Adrenal gland (tissue), 5 donors: ENCODE results near the gene ARVCF.

ENCODE experiments used
- POLR2A ChIP-seq, 2 donors: fragments of 450-650 bp; IDR thresholded peaks; one replicate each; pipeline ENCODE4 v1.6.1; 2017; ENCODE audit warnings: antibody characterized with exemption in 2 of 2, mild to moderate bottlenecking in 2 of 2, moderate library complexity in 1 of 2
- TF ChIP-seq, protein P1 (sequence below), 6 experiments: fragments of 450-650 bp in 4 of 6; fragments of 200-600 bp in 2 of 6; sonication (generic) in 1 of 6; IDR thresholded peaks; 1 replicate in 5 of 6; 2 replicates in 1 of 6; pipeline versions ENCODE4 v1.5.1 to v1.8.0; 2016 to 2021; ENCODE audit warnings: antibody characterized with exemption in 6 of 6, mild to moderate bottlenecking in 2 of 6, moderate library complexity in 1 of 6
- donor health status: DM: no; HTN: no; CAD: no.

DNA sequence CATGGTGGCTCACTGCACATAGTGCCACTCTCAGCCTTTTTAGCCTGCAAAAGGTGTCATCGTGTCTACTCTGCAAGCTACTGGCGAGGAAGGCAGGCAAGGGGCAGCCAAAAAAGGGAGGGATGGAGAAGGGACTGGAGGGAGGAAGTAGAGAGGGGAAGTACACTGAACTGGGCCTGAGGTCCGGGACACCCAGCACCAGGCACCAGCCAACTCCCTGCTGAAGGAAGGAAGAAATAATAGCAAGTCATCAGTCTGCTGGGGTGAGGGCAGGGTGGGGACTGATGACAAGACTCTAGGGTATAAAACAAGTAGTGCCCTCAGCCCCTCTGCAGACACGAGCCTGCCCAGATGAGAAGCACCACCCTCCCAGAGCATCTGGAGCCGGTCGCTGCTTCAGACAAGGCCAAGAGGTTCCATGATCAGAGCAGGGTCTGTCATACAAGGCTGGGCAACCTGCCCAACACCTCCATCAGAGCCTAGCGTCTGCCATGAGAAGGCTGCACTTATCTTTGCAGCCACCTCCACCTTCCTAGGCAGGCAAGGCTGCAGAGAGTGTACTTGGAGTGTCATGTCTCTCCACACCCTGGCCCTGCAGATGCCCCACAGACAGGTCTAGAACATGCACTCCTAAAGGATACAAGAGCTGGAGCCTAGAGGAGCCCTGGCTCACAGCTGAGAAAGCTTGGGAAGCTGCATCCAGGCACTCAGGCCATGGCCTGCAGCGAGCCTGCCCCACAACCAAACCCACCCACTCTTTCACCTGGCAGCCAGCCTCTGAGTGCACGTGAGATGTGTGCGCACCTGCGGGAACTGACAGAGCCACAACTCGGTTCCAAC, 84.0 kb downstream of the ARVCF start:
- TF ChIP-seq, protein P1, sequence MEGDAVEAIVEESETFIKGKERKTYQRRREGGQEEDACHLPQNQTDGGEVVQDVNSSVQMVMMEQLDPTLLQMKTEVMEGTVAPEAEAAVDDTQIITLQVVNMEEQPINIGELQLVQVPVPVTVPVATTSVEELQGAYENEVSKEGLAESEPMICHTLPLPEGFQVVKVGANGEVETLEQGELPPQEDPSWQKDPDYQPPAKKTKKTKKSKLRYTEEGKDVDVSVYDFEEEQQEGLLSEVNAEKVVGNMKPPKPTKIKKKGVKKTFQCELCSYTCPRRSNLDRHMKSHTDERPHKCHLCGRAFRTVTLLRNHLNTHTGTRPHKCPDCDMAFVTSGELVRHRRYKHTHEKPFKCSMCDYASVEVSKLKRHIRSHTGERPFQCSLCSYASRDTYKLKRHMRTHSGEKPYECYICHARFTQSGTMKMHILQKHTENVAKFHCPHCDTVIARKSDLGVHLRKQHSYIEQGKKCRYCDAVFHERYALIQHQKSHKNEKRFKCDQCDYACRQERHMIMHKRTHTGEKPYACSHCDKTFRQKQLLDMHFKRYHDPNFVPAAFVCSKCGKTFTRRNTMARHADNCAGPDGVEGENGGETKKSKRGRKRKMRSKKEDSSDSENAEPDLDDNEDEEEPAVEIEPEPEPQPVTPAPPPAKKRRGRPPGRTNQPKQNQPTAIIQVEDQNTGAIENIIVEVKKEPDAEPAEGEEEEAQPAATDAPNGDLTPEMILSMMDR (IDR thresholded peaks at IDR 0.05): no peak
- no peak for TF ChIP-seq POLR2A (IDR thresholded peaks at IDR 0.05)
